WTC11 (cell line): Measurements from ENCODE around the gene CST5. TPM values are rescaled to one million over a fixed set of nuclear protein-coding genes. Genes with fewer than 3 reads are reported as not detected.

ENCODE experiments used
- ATAC-seq: fragments of 200-7000 bp; cut with Tn5 transposase; 2 replicates; pipeline ENCODE4 v1.10.0; 2021; ENCODE audit warnings: mild to moderate bottlenecking, moderate library complexity
- CTCF ChIA-PET: fragments of 300-600 bp; sonication (Branson Sonifier 250); formaldehyde crosslinking; loops from one replicate; lab custom pipeline; 2021; ENCODE audit warnings: antibody characterized with exemption; lab: Charles Lee
- POLR2A ChIA-PET: fragments of 350-600 bp; sonication (Branson Sonifier 250); formaldehyde crosslinking; loops from one replicate; lab custom pipeline; 2021; ENCODE audit warnings: antibody characterized with exemption; lab: Charles Lee
- DNase-seq: peaks from one replicate; pipeline ENCODE4 v3.0.0; 2021; ENCODE audit warnings: low spot score
- H3K27ac Mint-ChIP-seq: 2 replicates; pipeline ENCODE4 v1.8.0; 2021; ENCODE audit warnings: mixed read lengths
- H3K27me3 Mint-ChIP-seq: 2 replicates; pipeline ENCODE4 v1.8.0; 2021; ENCODE audit warnings: low read depth, mild to moderate bottlenecking, moderate library complexity, mixed read lengths
- H3K36me3 Mint-ChIP-seq: 2 replicates; pipeline ENCODE4 v1.8.0; 2021; ENCODE audit warnings: mixed read lengths
- H3K4me1 Mint-ChIP-seq: 2 replicates; pipeline ENCODE4 v1.8.0; 2022; ENCODE audit warnings: mixed read lengths
- H3K4me3 Mint-ChIP-seq: 2 replicates; pipeline ENCODE4 v1.8.0; 2021; ENCODE audit warnings: mild to moderate bottlenecking, moderate library complexity, mixed read lengths
- H3K9me3 Mint-ChIP-seq: 2 replicates; pipeline ENCODE4 v1.8.0; 2021; ENCODE audit warnings: mixed read lengths
- ATF1 ChIP-seq: sonication (generic); formaldehyde crosslinking; IDR thresholded peaks from 2 replicates; pipeline ENCODE4 v1.8.1; 2023; ENCODE audit warnings: mild to moderate bottlenecking, moderate library complexity, missing genetic modification reagents
- ATF3 ChIP-seq: sonication (generic); formaldehyde crosslinking; conservative IDR thresholded peaks from 2 replicates; pipeline ENCODE4 v1.8.1; 2022; ENCODE audit warnings: mild to moderate bottlenecking, missing genetic modification reagents
- ATF6 ChIP-seq: sonication (generic); formaldehyde crosslinking; IDR thresholded peaks from 2 replicates; pipeline ENCODE4 v1.8.1; 2023; ENCODE audit warnings: mild to moderate bottlenecking, missing genetic modification reagents
- CBFB ChIP-seq: sonication (generic); formaldehyde crosslinking; IDR thresholded peaks from 2 replicates; pipeline ENCODE4 v1.8.1; 2022; ENCODE audit warnings: mild to moderate bottlenecking, low read depth, missing genetic modification reagents
- CREB1 ChIP-seq: sonication (generic); formaldehyde crosslinking; IDR thresholded peaks from 2 replicates; pipeline ENCODE4 v1.8.0; 2023; ENCODE audit warnings: mild to moderate bottlenecking, missing genetic modification reagents
- E2F1 ChIP-seq: sonication (generic); formaldehyde crosslinking; IDR thresholded peaks from 2 replicates; pipeline ENCODE4 v1.8.0; 2022; ENCODE audit warnings: mild to moderate bottlenecking, missing genetic modification reagents
- E2F4 ChIP-seq: sonication (generic); formaldehyde crosslinking; IDR thresholded peaks from 2 replicates; pipeline ENCODE4 v1.8.1; 2022; ENCODE audit warnings: low read depth, mild to moderate bottlenecking, moderate library complexity, missing genetic modification reagents, borderline replicate concordance
- EMX1 ChIP-seq: fragments of 250-450 bp; sonication (Bioruptor Pico); IDR thresholded peaks from 2 replicates; pipeline ENCODE4 v1.8.0; 2021; ENCODE audit warnings: mild to moderate bottlenecking
- ERG ChIP-seq: fragments of 250-450 bp; sonication (Bioruptor Pico); IDR thresholded peaks from 2 replicates; pipeline ENCODE4 v1.8.0; 2021; ENCODE audit warnings: mild to moderate bottlenecking
- ETV6 ChIP-seq: sonication (generic); formaldehyde crosslinking; IDR thresholded peaks from 2 replicates; pipeline ENCODE4 v1.8.1; 2022; ENCODE audit warnings: mild to moderate bottlenecking, missing genetic modification reagents
- FOXK1 ChIP-seq: sonication (generic); formaldehyde crosslinking; IDR thresholded peaks from 2 replicates; pipeline ENCODE4 v1.8.0; 2022; ENCODE audit warnings: mild to moderate bottlenecking, moderate library complexity, missing genetic modification reagents
- FOXP1 ChIP-seq: sonication (generic); formaldehyde crosslinking; IDR thresholded peaks from 2 replicates; pipeline ENCODE4 v1.8.0; 2022; ENCODE audit warnings: missing genetic modification reagents, mild to moderate bottlenecking, moderate library complexity, borderline replicate concordance
- GABPB1 ChIP-seq: sonication (generic); formaldehyde crosslinking; IDR thresholded peaks from 2 replicates; pipeline ENCODE4 v1.8.1; 2023; ENCODE audit warnings: mild to moderate bottlenecking, missing genetic modification reagents
- HMGA2 ChIP-seq: fragments of 250-450 bp; sonication (Bioruptor Pico); IDR thresholded peaks from 2 replicates; pipeline ENCODE4 v1.4.0; 2021; ENCODE audit warnings: mild to moderate bottlenecking, moderate library complexity
- KAT7 ChIP-seq: sonication (generic); formaldehyde crosslinking; IDR thresholded peaks from 2 replicates; pipeline ENCODE4 v1.8.1; 2023; ENCODE audit warnings: missing genetic modification reagents, mild to moderate bottlenecking, borderline replicate concordance
- NFYB ChIP-seq: sonication (generic); formaldehyde crosslinking; conservative IDR thresholded peaks from 2 replicates; pipeline ENCODE4 v1.8.0; 2022; ENCODE audit warnings: low read depth, missing genetic modification reagents
- NR3C1 ChIP-seq: sonication (generic); formaldehyde crosslinking; conservative IDR thresholded peaks from 2 replicates; pipeline ENCODE4 v1.8.1; 2023; ENCODE audit warnings: low read depth, mild to moderate bottlenecking, missing genetic modification reagents
- OVOL2 ChIP-seq: fragments of 250-450 bp; sonication (Bioruptor Pico); IDR thresholded peaks from 2 replicates; pipeline ENCODE4 v1.9.0; 2021; ENCODE audit warnings: mild to moderate bottlenecking, borderline replicate concordance
- SP1 ChIP-seq: sonication (generic); formaldehyde crosslinking; conservative IDR thresholded peaks from 2 replicates; pipeline ENCODE4 v1.8.1; 2022; ENCODE audit warnings: missing genetic modification reagents
- TCF7 ChIP-seq: sonication (generic); formaldehyde crosslinking; IDR thresholded peaks from 2 replicates; pipeline ENCODE4 v1.8.0; 2022; ENCODE audit warnings: mild to moderate bottlenecking, low read depth, missing genetic modification reagents, moderate library complexity
- TP53 ChIP-seq: sonication (generic); formaldehyde crosslinking; IDR thresholded peaks from 2 replicates; pipeline ENCODE4 v1.8.1; 2023; ENCODE audit warnings: mild to moderate bottlenecking, missing genetic modification reagents
- ZBTB21 ChIP-seq: sonication (generic); formaldehyde crosslinking; IDR thresholded peaks from 2 replicates; pipeline ENCODE4 v1.8.1; 2023; ENCODE audit warnings: mild to moderate bottlenecking, missing genetic modification reagents, borderline replicate concordance
- ZNF138 ChIP-seq: sonication (generic); formaldehyde crosslinking; conservative IDR thresholded peaks from 2 replicates; pipeline ENCODE4 v1.8.1; 2022; ENCODE audit warnings: mild to moderate bottlenecking, moderate library complexity, missing genetic modification reagents
- ZNF317 ChIP-seq: sonication (generic); formaldehyde crosslinking; IDR thresholded peaks from 2 replicates; pipeline ENCODE4 v1.8.1; 2023; ENCODE audit warnings: low read depth, mild to moderate bottlenecking, moderate library complexity, missing genetic modification reagents, borderline replicate concordance
- ZNF671 ChIP-seq: fragments of 250-450 bp; sonication (Bioruptor Pico); IDR thresholded peaks from 2 replicates; pipeline ENCODE4 v1.8.0; 2021; ENCODE audit warnings: mild to moderate bottlenecking
- ZSCAN18 ChIP-seq: fragments of 250-450 bp; sonication (Bioruptor Pico); IDR thresholded peaks from 2 replicates; pipeline ENCODE4 v2.1.2; 2022; ENCODE audit warnings: mild to moderate bottlenecking, moderate library complexity
- total RNA-seq: library from RNA; stranded (reverse); gene quantifications from 3 replicates; pipeline ENCODE4 v1.2.3, GENCODE V29; 2021

CST5 gene
- total RNA-seq, 1 experiment from 2014 or later = not detected

- POLR2A ChIA-PET = no interaction called here
- no peaks in the 10 kb centered on the region for H3K9me3 Mint-ChIP-seq
- no peak for ATAC-seq
- H3K4me3 Mint-ChIP-seq = no peak overlapping the region
- CTCF ChIA-PET = interaction anchor here (1.0 kb wide), 1 partner anchor 57 kb away, joined by 3 read pairs; no protein-coding TSS in a partner anchor
- H3K27me3 Mint-ChIP-seq = no peaks in the 10 kb centered on the region; the same call in 1 of the 2 replicates
- no peak overlapping the region for H3K27ac Mint-ChIP-seq
- no peaks in the 10 kb centered on the region for H3K36me3 Mint-ChIP-seq
- DNase-seq = no peak
- H3K4me1 Mint-ChIP-seq = peaks cover 12% of the 10 kb centered on the region
- TF ChIP-seq E2F1 (CRISPR knock-in tag) = no peak
- no peak for TF ChIP-seq GABPB1 (CRISPR knock-in tag)
- no peak for TF ChIP-seq KAT7 (CRISPR knock-in tag)
- no peak for TF ChIP-seq ATF3 (CRISPR knock-in tag)
- no peak for TF ChIP-seq CBFB
- no peak for TF ChIP-seq FOXP1 (CRISPR knock-in tag)
- TF ChIP-seq SP1 = no peak
- TF ChIP-seq ATF1 (CRISPR knock-in tag) = no peak
- TF ChIP-seq OVOL2 = no peak
- no peak for TF ChIP-seq ZNF671 (CRISPR knock-in tag)
- no peak for TF ChIP-seq EMX1 (CRISPR knock-in tag)
- TF ChIP-seq, all 79 proteins: peak for 0
Observed at GRCh38 chr20:23880417-23880816, 869 bp upstream of the CST5 start.

GRCh38 chr20:23879811-23880374 lies 345 bp upstream of the CST5 start:
- POLR2A ChIA-PET = no interaction called here
- no peaks in the 10 kb centered on the region; the same call in 1 of the 2 replicates for H3K27me3 Mint-ChIP-seq
- no peak for DNase-seq
- H3K9me3 Mint-ChIP-seq = no peaks in the 10 kb centered on the region
- H3K4me1 Mint-ChIP-seq = peaks cover 12% of the 10 kb centered on the region
- H3K27ac Mint-ChIP-seq = no peak overlapping the region
- H3K36me3 Mint-ChIP-seq = no peaks in the 10 kb centered on the region
- CTCF ChIA-PET = interaction anchor here (1.0 kb wide), 1 partner anchor 58 kb away, joined by 3 read pairs; no protein-coding TSS in a partner anchor
- ATAC-seq = no peak
- H3K4me3 Mint-ChIP-seq = no peak overlapping the region
- TF ChIP-seq NFYB (no peak), ZNF317 (CRISPR knock-in tag) (no peak), TCF7 (CRISPR knock-in tag) (no peak), HMGA2 (CRISPR knock-in tag) (no peak), NR3C1 (CRISPR knock-in tag) (no peak)
- TF ChIP-seq, all 79 proteins: peak for 0

- H3K4me3 Mint-ChIP-seq = no peak overlapping the region
- CTCF ChIA-PET = no interaction called here
- H3K27ac Mint-ChIP-seq = no peak overlapping the region
- POLR2A ChIA-PET = no interaction called here
- peaks cover under 1% of the 10 kb centered on the region; the same call in 1 of the 2 replicates for H3K27me3 Mint-ChIP-seq
- H3K36me3 Mint-ChIP-seq = no peaks in the 10 kb centered on the region
- no peaks in the 10 kb centered on the region for H3K9me3 Mint-ChIP-seq
- ATAC-seq (no peak), DNase-seq (no peak)
- peaks cover 22% of the 10 kb centered on the region for H3K4me1 Mint-ChIP-seq
- TF ChIP-seq ETV6 (CRISPR knock-in tag) (no peak), ZSCAN18 (CRISPR knock-in tag) (no peak), CREB1 (CRISPR knock-in tag) (no peak), ZBTB21 (CRISPR knock-in tag) (no peak), ATF6 (no peak), TP53 (no peak), TCF7 (CRISPR knock-in tag) (no peak), E2F1 (CRISPR knock-in tag) (no peak), FOXK1 (CRISPR knock-in tag) (no peak), ERG (CRISPR knock-in tag) (no peak), E2F4 (no peak), ZNF138 (CRISPR knock-in tag) (no peak)
Observed at GRCh38 chr20:23878787-23879186, 761 bp downstream of the CST5 start.
